Measurements from ENCODE around the gene ZNF747.

ZNF747 gene

DNA sequence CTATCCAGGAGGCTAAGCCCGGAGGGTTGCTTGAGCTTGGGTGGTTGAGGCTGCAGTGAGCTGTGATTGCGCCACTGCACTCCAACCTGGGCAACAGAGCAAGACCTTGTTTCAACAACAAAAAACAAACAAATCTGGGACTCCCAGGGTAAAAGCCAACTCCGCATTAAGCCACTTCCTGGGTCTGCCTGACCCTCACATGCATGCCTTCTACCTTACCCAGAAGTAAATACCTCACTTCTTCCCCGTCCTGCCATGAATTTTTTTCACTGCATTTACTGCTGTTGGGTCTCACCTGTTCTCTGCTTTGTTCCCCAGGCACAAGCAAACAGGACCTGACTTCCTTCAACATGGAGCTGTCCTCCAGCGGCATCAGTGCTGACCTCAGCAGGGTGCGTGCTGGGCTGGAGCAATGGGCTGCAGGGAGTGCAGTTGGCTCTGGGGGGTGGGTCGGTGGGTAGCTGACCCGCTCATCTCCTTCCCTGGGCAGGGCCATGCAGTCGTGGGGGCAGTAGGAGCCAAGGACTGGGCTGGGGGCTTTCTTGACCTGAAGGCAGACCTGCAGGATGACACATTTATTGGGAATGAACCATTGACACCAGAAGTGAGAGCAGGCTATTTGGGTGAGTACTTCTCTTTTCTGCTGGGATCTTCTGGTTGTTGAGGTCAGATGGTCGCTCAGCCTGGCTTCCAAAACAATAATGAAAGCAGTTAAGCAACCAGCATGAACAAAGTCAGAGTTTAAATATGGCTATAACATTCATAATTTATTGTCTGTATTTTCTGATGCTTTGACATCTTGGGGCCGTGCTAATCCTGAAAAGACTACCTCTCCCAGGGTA lies 45.7 kb downstream of the ZNF747 start:
- H3K79me2 ChIP-seq = no peaks in the 10 kb centered on the region
- no peaks in the 10 kb centered on the region for H3K9me3 ChIP-seq (ENCODE audit: control insufficient read depth, low read length)
- no peaks in the 10 kb centered on the region for H3K4me1 ChIP-seq
- no peak overlapping the region for H3K27ac ChIP-seq
- TF ChIP-seq, protein P1, sequence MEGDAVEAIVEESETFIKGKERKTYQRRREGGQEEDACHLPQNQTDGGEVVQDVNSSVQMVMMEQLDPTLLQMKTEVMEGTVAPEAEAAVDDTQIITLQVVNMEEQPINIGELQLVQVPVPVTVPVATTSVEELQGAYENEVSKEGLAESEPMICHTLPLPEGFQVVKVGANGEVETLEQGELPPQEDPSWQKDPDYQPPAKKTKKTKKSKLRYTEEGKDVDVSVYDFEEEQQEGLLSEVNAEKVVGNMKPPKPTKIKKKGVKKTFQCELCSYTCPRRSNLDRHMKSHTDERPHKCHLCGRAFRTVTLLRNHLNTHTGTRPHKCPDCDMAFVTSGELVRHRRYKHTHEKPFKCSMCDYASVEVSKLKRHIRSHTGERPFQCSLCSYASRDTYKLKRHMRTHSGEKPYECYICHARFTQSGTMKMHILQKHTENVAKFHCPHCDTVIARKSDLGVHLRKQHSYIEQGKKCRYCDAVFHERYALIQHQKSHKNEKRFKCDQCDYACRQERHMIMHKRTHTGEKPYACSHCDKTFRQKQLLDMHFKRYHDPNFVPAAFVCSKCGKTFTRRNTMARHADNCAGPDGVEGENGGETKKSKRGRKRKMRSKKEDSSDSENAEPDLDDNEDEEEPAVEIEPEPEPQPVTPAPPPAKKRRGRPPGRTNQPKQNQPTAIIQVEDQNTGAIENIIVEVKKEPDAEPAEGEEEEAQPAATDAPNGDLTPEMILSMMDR (IDR thresholded peaks at IDR 0.05) = no peak
- no peak overlapping the region for H3K9ac ChIP-seq
- peak overlapping the region; percentile 60 for H2AFZ ChIP-seq
- no peak overlapping the region for H3K4me2 ChIP-seq (ENCODE audit: low read length)
- H3K36me3 ChIP-seq (ENCODE audit: control insufficient read depth, insufficient read depth, low read length) = no peaks in the 10 kb centered on the region
- no peak overlapping the region for H3K4me3 ChIP-seq (ENCODE audit: low read depth, low read length)
- H3K27me3 ChIP-seq (ENCODE audit: control insufficient read depth, insufficient read depth, low read length) = no peaks in the 10 kb centered on the region

DNA sequence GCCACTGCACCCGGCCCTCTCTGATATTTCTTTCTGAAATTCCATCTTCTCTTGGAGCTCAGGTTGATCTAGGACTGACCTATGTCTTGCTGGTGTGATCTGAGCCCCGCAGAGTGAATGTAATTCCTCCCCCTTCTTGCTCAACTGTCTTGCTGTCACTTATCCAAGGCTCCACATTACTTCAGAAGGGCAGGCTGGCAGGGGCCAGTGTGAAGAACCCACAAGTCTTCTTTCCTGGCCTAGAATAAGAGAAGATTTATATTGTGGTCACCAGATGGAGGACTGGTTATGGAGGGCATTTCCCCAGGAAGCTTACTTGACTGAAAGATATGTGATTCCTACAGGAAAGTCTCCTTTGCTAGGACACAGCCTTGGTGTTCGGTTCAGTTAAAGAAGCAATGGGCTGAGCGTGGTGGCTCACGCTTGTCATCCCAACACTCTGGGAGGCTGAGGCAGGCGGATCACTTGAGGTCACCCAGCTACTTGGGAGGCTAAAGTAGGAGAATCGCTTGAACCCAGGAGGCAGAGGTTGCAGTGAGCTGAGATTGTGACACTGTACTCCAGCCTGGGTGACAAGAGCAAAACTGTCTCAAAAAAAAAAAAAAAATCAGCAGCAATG lies 48.7 kb downstream of the ZNF747 start:
- TF ChIP-seq, protein P1 (IDR thresholded peaks at IDR 0.05) = no peak
- Histone ChIP-seq H3K27ac (no peak overlapping the region), H3K9ac (no peak overlapping the region)

DNA sequence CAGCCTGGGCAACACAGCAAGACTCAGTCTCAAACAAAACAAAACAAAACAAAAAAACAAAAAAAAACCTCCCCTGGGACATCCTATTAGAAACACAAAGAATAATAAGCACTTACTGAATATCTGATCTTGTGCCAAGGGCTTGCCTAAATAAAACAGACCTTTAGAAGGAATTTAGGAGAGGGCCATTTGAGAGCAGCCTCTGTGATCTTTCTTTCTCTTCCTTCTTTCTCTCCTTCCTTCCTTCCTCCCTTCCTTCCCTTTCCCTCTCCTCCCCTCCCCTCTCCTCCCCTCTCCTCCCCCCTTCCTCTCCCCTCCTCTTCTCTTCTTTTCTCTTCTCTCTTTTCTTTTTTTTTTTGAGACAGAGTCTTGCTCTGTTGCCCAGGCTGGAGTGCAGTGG lies 49.8 kb downstream of the ZNF747 start:
- no peak overlapping the region for H2AFZ ChIP-seq
- H3K27me3 ChIP-seq (ENCODE audit: control insufficient read depth, insufficient read depth, low read length) = no peaks in the 10 kb centered on the region
- no peak overlapping the region for H3K4me2 ChIP-seq (ENCODE audit: low read length)
- H3K9ac ChIP-seq = no peak overlapping the region
- no peaks in the 10 kb centered on the region for H3K79me2 ChIP-seq
- no peak overlapping the region for H3K4me3 ChIP-seq (ENCODE audit: low read depth, low read length)
- H3K4me1 ChIP-seq = no peaks in the 10 kb centered on the region
- TF ChIP-seq, protein P1 (IDR thresholded peaks at IDR 0.05) = no peak
- H3K36me3 ChIP-seq (ENCODE audit: control insufficient read depth, insufficient read depth, low read length) = no peaks in the 10 kb centered on the region
- no peaks in the 10 kb centered on the region for H3K9me3 ChIP-seq (ENCODE audit: control insufficient read depth, low read length)
- no peak overlapping the region for H3K27ac ChIP-seq

More for the DNA sequence above, 48.7 kb downstream of the ZNF747 start:
- no peaks in the 10 kb centered on the region for H3K36me3 ChIP-seq (ENCODE audit: control insufficient read depth, insufficient read depth, low read length)
- no peak overlapping the region for H3K4me2 ChIP-seq (ENCODE audit: low read length)
- H3K4me1 ChIP-seq = no peaks in the 10 kb centered on the region
- no peak overlapping the region for H3K4me3 ChIP-seq (ENCODE audit: low read depth, low read length)
- H3K27me3 ChIP-seq (ENCODE audit: control insufficient read depth, insufficient read depth, low read length) = no peaks in the 10 kb centered on the region
- H3K79me2 ChIP-seq = no peaks in the 10 kb centered on the region
- no peaks in the 10 kb centered on the region for H3K9me3 ChIP-seq (ENCODE audit: control insufficient read depth, low read length)
- H2AFZ ChIP-seq = no peak overlapping the region

DNA sequence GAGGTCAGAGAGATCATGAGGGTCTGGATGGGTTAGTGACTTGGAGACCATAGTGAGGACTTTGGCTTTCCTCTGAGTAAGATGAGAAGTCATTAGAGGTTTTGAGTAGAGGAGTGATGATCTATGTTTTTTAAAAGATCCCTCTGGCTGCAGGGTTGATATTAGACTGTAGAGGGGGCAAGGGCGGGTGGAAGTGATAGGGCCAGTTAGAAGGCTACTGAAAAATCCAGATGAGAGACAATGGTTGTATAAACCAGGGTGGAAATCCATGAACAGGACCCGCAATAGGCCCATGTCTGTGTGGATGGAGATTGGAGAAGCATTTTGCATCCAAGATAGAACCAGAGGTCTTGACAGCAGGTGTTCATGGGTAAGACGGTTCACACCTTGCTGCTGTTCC lies 52.3 kb downstream of the ZNF747 start:
- H3K4me2 ChIP-seq (ENCODE audit: low read length) = no peak overlapping the region
- no peak overlapping the region for H3K27ac ChIP-seq
- H3K9me3 ChIP-seq (ENCODE audit: control insufficient read depth, low read length) = no peaks in the 10 kb centered on the region
- no peaks in the 10 kb centered on the region for H3K79me2 ChIP-seq
- H3K4me3 ChIP-seq (ENCODE audit: low read depth, low read length) = no peak overlapping the region
- H3K27me3 ChIP-seq (ENCODE audit: control insufficient read depth, insufficient read depth, low read length) = no peaks in the 10 kb centered on the region
- H2AFZ ChIP-seq = no peak overlapping the region
- no peaks in the 10 kb centered on the region for H3K36me3 ChIP-seq (ENCODE audit: control insufficient read depth, insufficient read depth, low read length)
- H3K4me1 ChIP-seq = no peaks in the 10 kb centered on the region
- TF ChIP-seq, protein P1 (IDR thresholded peaks at IDR 0.05) = no peak
- no peak overlapping the region for H3K9ac ChIP-seq
